Tibial nerve (tissue), 4 donors: ENCODE results near the gene TRIM29.

Source experiments
- CTCF ChIP-seq, 5 experiments: fragments of 200-600 bp in 3 of 5; fragments of 450-650 bp in 2 of 5; sonication (generic) in 3 of 5; IDR thresholded peaks; one replicate each; pipeline ENCODE4 v1.5.1; 2016 to 2019; ENCODE audit warnings: antibody characterized with exemption in 5 of 5, mild to moderate bottlenecking in 3 of 5, moderate library complexity in 2 of 5
- EP300 ChIP-seq, 2 donors: sonication (generic); formaldehyde crosslinking; IDR thresholded peaks; one replicate each; pipeline ENCODE4 v1.6.1; 2017; ENCODE audit warnings: antibody characterized with exemption in 2 of 2, mild to moderate bottlenecking in 1 of 2
- POLR2A ChIP-seq, 2 donors: fragments of 450-650 bp; IDR thresholded peaks; one replicate each; pipeline ENCODE4 v1.6.1; 2017; ENCODE audit warnings: antibody characterized with exemption in 2 of 2, mild to moderate bottlenecking in 2 of 2, moderate library complexity in 2 of 2

GRCh38 chr11:120173807-120174206 lies 35.9 kb upstream of the TRIM29 start:
- TF ChIP-seq POLR2A (IDR thresholded peaks at IDR 0.05), result no peak
- no peak for TF ChIP-seq CTCF (IDR thresholded peaks at IDR 0.05)
- TF ChIP-seq EP300 (IDR thresholded peaks at IDR 0.05), result no peak
